HepG2 (cell line): ENCODE results near the gene IRS2.

Experiments used
- SP2 ChIP-seq: sonication (generic); formaldehyde crosslinking; IDR thresholded peaks from 2 replicates; pipeline ENCODE4 v1.5.1; 2020; ENCODE audit warnings: mild to moderate bottlenecking, missing genetic modification reagents
- TARDBP ChIP-seq: sonication (generic); formaldehyde crosslinking; IDR thresholded peaks from 2 replicates; pipeline ENCODE4 v1.8.0; 2022; ENCODE audit warnings: mild to moderate bottlenecking, missing genetic modification reagents
- ZBTB1 ChIP-seq: sonication (generic); formaldehyde crosslinking; IDR thresholded peaks from 2 replicates; pipeline ENCODE4 v1.4.0; 2020; ENCODE audit warnings: missing genetic modification reagents, borderline replicate concordance
- ZC3H4 ChIP-seq: sonication (generic); formaldehyde crosslinking; IDR thresholded peaks from 2 replicates; pipeline ENCODE4 v1.4.0; 2020; ENCODE audit warnings: missing genetic modification reagents, borderline replicate concordance
- ZIK1 ChIP-seq: sonication (generic); formaldehyde crosslinking; IDR thresholded peaks from 2 replicates; pipeline ENCODE4 v1.5.0; 2020; ENCODE audit warnings: mild to moderate bottlenecking, low read depth, missing genetic modification reagents, borderline replicate concordance
- ZNF335 ChIP-seq: sonication (generic); formaldehyde crosslinking; IDR thresholded peaks from 2 replicates; pipeline ENCODE4 v1.4.0; 2020; ENCODE audit warnings: missing genetic modification reagents
- ZNF343 ChIP-seq: sonication (generic); formaldehyde crosslinking; IDR thresholded peaks from 2 replicates; pipeline ENCODE4 v1.4.0; 2020; ENCODE audit warnings: mild to moderate bottlenecking, missing genetic modification reagents
- TF ChIP-seq, protein P1 (sequence below): sonication (generic); formaldehyde crosslinking; IDR thresholded peaks from 2 replicates; pipeline ENCODE4 v1.4.0; 2020; ENCODE audit warnings: missing genetic modification reagents
- TF ChIP-seq, protein P2 (sequence below): IDR thresholded peaks from 2 replicates; pipeline ENCODE4 v1.6.1; 2016; ENCODE audit warnings: mild to moderate bottlenecking
- TF ChIP-seq, protein P3 (sequence below), 2 experiments: fragments of 450-650 bp in 1 of 2; sonication (generic) in 1 of 2; formaldehyde crosslinking; IDR thresholded peaks; 2 replicates each; pipeline versions ENCODE4 v1.5.0 to v1.8.0; 2020 to 2022; ENCODE audit warnings: mild to moderate bottlenecking in 1 of 2, missing genetic modification reagents in 1 of 2

DNA sequence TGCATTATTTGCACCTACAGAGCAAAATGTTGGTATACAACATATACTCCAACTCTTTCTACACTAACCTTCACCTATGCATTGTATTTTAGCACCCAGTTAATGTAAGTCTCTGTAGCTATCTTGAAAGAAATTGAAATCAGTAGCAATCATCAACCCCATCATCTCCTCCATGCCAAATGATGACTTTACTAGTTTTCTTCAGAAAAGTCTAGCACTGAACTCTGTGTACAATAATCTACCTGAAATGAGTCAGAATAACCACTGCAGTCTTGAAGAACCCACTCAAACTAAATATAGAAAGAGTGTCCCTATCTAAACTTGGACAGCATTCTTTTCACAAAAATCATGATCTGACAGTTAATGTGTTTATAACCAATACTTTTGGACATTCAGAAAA lies 9.8 kb downstream of the IRS2 start:
- TF ChIP-seq ZIK1 (CRISPR knock-in tag) (no peak), ZNF335 (no peak), TARDBP (CRISPR knock-in tag) (no peak), ZBTB1 (no peak), ZC3H4 (CRISPR knock-in tag) (no peak), ZNF343 (no peak), SP2 (CRISPR knock-in tag) (no peak)
- TF ChIP-seq, protein P1, sequence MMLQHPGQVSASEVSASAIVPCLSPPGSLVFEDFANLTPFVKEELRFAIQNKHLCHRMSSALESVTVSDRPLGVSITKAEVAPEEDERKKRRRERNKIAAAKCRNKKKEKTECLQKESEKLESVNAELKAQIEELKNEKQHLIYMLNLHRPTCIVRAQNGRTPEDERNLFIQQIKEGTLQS (CRISPR knock-in tag) = no peak
- TF ChIP-seq, protein P2, sequence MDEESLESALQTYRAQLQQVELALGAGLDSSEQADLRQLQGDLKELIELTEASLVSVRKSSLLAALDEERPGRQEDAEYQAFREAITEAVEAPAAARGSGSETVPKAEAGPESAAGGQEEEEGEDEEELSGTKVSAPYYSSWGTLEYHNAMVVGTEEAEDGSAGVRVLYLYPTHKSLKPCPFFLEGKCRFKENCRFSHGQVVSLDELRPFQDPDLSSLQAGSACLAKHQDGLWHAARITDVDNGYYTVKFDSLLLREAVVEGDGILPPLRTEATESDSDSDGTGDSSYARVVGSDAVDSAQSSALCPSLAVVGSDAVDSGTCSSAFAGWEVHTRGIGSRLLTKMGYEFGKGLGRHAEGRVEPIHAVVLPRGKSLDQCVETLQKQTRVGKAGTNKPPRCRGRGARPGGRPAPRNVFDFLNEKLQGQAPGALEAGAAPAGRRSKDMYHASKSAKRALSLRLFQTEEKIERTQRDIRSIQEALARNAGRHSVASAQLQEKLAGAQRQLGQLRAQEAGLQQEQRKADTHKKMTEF = no peak
- TF ChIP-seq, protein P3, sequence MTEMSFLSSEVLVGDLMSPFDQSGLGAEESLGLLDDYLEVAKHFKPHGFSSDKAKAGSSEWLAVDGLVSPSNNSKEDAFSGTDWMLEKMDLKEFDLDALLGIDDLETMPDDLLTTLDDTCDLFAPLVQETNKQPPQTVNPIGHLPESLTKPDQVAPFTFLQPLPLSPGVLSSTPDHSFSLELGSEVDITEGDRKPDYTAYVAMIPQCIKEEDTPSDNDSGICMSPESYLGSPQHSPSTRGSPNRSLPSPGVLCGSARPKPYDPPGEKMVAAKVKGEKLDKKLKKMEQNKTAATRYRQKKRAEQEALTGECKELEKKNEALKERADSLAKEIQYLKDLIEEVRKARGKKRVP (CRISPR knock-in tag; IDR thresholded peaks at IDR 0.05) = no peak
